ENCODE results near the gene SH3PXD2B.
A peak's percentile ranks its signal among the peaks of the same experiment; 100 is the strongest.
"Not testable (repeated sequence)": the region's sequence is repeated elsewhere in the genome, so short reads cannot be mapped to it uniquely, and the experiment has no call there.

SH3PXD2B gene

GRCh38 chr5:172350212-172351181, 103.8 kb downstream of the SH3PXD2B start:
- DNase-seq: no peak
- Histone ChIP-seq H3K4me2 (ENCODE audit: low read length) (no peak overlapping the region), H3K23ac (ENCODE audit: low read length) (no peak overlapping the region), H3K36me3 (ENCODE audit: control insufficient read depth, insufficient read depth, low read length) (peaks cover 18% of the 10 kb centered on the region), H3K4me3 (ENCODE audit: low read length) (no peak overlapping the region), H4K8ac (ENCODE audit: low read depth, low read length) (no peak overlapping the region), H3K4ac (ENCODE audit: low read depth, low read length) (no peak overlapping the region), H2AK5ac (ENCODE audit: low read length) (no peak overlapping the region), H3K4me1 (ENCODE audit: control insufficient read depth, low read depth, low read length) (no peaks in the 10 kb centered on the region), H3K9ac (ENCODE audit: low read length) (no peak overlapping the region), H3K79me2 (ENCODE audit: control insufficient read depth, insufficient read depth, low read length) (no peaks in the 10 kb centered on the region), H3K27ac (ENCODE audit: low read depth, low read length) (no peak overlapping the region), H3K18ac (ENCODE audit: low read length) (no peak overlapping the region), H3K27me3 (ENCODE audit: insufficient read depth, low read length, poor library complexity) (no peaks in the 10 kb centered on the region), H4K5ac (ENCODE audit: low read length) (no peak overlapping the region), H3K79me1 (ENCODE audit: low read length) (no peaks in the 10 kb centered on the region), H2BK5ac (ENCODE audit: low read length) (no peak overlapping the region), H3K56ac (ENCODE audit: low read length) (no peak overlapping the region), H2BK15ac (replicated peaks; ENCODE audit: low read depth) (no peak overlapping the region), H2BK120ac (ENCODE audit: low read depth, low read length) (no peak overlapping the region)
- no CpG with 5 or more reads among the region's 26 CpGs for WGBS (ENCODE audit: extremely low coverage, insufficient coverage, low lambda C conversion rate)

- peaks cover 13% of the 10 kb centered on the region for H3K36me3 ChIP-seq (ENCODE audit: control insufficient read depth, insufficient read depth, low read length)
- not testable (repeated sequence) for H3K23ac ChIP-seq (ENCODE audit: low read length); H2BK120ac ChIP-seq (ENCODE audit: low read depth, low read length); H4K5ac ChIP-seq (ENCODE audit: low read length); H3K4me2 ChIP-seq (ENCODE audit: low read length); H3K79me1 ChIP-seq (ENCODE audit: low read length); H3K4ac ChIP-seq (ENCODE audit: low read depth, low read length); H3K79me2 ChIP-seq (ENCODE audit: control insufficient read depth, insufficient read depth, low read length); H2AK5ac ChIP-seq (ENCODE audit: low read length); H3K18ac ChIP-seq (ENCODE audit: low read length); H3K27ac ChIP-seq (ENCODE audit: low read depth, low read length); H3K4me3 ChIP-seq (ENCODE audit: low read length); H2BK5ac ChIP-seq (ENCODE audit: low read length); DNase-seq; H4K8ac ChIP-seq (ENCODE audit: low read depth, low read length); H3K4me1 ChIP-seq (ENCODE audit: control insufficient read depth, low read depth, low read length); H3K9ac ChIP-seq (ENCODE audit: low read length); H3K27me3 ChIP-seq (ENCODE audit: insufficient read depth, low read length, poor library complexity); H2BK15ac ChIP-seq (replicated peaks; ENCODE audit: low read depth); H3K56ac ChIP-seq (ENCODE audit: low read length)
- WGBS (ENCODE audit: extremely low coverage, insufficient coverage, low lambda C conversion rate): no CpG with 5 or more reads among the region's 5 CpGs
Observed at GRCh38 chr5:172348733-172349132, 105.6 kb downstream of the SH3PXD2B start.

- H3K79me2 ChIP-seq (ENCODE audit: control insufficient read depth, insufficient read depth, low read length): no peaks in the 10 kb centered on the region
- no peak overlapping the region for H3K18ac ChIP-seq (ENCODE audit: low read length)
- H4K5ac ChIP-seq (ENCODE audit: low read length): no peak overlapping the region
- no peak overlapping the region for H3K27ac ChIP-seq (ENCODE audit: low read depth, low read length)
- no peak overlapping the region for H3K4ac ChIP-seq (ENCODE audit: low read depth, low read length)
- H3K9ac ChIP-seq (ENCODE audit: low read length): no peak overlapping the region
- DNase-seq: no peak
- no CpG with 5 or more reads among the region's 5 CpGs for WGBS (ENCODE audit: extremely low coverage, insufficient coverage, low lambda C conversion rate)
- no peak overlapping the region for H2AK5ac ChIP-seq (ENCODE audit: low read length)
- no peak overlapping the region for H2BK120ac ChIP-seq (ENCODE audit: low read depth, low read length)
- peaks cover 13% of the 10 kb centered on the region for H3K36me3 ChIP-seq (ENCODE audit: control insufficient read depth, insufficient read depth, low read length)
- H3K4me1 ChIP-seq (ENCODE audit: control insufficient read depth, low read depth, low read length): no peaks in the 10 kb centered on the region
- H4K8ac ChIP-seq (ENCODE audit: low read depth, low read length): no peak overlapping the region
- no peak overlapping the region for H3K23ac ChIP-seq (ENCODE audit: low read length)
- H3K27me3 ChIP-seq (ENCODE audit: insufficient read depth, low read length, poor library complexity): no peaks in the 10 kb centered on the region
- no peak overlapping the region for H2BK15ac ChIP-seq (replicated peaks; ENCODE audit: low read depth)
- H2BK5ac ChIP-seq (ENCODE audit: low read length): no peak overlapping the region
- no peak overlapping the region for H3K4me2 ChIP-seq (ENCODE audit: low read length)
- H3K4me3 ChIP-seq (ENCODE audit: low read length): no peak overlapping the region
- no peaks in the 10 kb centered on the region for H3K79me1 ChIP-seq (ENCODE audit: low read length)
- H3K56ac ChIP-seq (ENCODE audit: low read length): no peak overlapping the region
Observed at GRCh38 chr5:172348084-172348483, 106.2 kb downstream of the SH3PXD2B start.

GRCh38 chr5:172347496-172348052, 106.8 kb downstream of the SH3PXD2B start:
- Histone ChIP-seq H3K4ac (ENCODE audit: low read depth, low read length) (no peak overlapping the region), H2BK5ac (ENCODE audit: low read length) (no peak overlapping the region), H2BK15ac (replicated peaks; ENCODE audit: low read depth) (no peak overlapping the region), H4K8ac (ENCODE audit: low read depth, low read length) (no peak overlapping the region), H3K79me1 (ENCODE audit: low read length) (no peaks in the 10 kb centered on the region), H3K23ac (ENCODE audit: low read length) (no peak overlapping the region), H3K4me3 (ENCODE audit: low read length) (no peak overlapping the region), H3K18ac (ENCODE audit: low read length) (no peak overlapping the region), H3K27ac (ENCODE audit: low read depth, low read length) (no peak overlapping the region), H3K27me3 (ENCODE audit: insufficient read depth, low read length, poor library complexity) (no peaks in the 10 kb centered on the region), H3K4me1 (ENCODE audit: control insufficient read depth, low read depth, low read length) (no peaks in the 10 kb centered on the region), H4K5ac (ENCODE audit: low read length) (no peak overlapping the region), H2BK120ac (ENCODE audit: low read depth, low read length) (no peak overlapping the region), H3K4me2 (ENCODE audit: low read length) (no peak overlapping the region), H3K9ac (ENCODE audit: low read length) (no peak overlapping the region), H3K56ac (ENCODE audit: low read length) (no peak overlapping the region), H3K36me3 (ENCODE audit: control insufficient read depth, insufficient read depth, low read length) (peaks cover 11% of the 10 kb centered on the region), H2AK5ac (ENCODE audit: low read length) (no peak overlapping the region), H3K79me2 (ENCODE audit: control insufficient read depth, insufficient read depth, low read length) (no peaks in the 10 kb centered on the region)
- DNase-seq: no peak
- WGBS (ENCODE audit: extremely low coverage, insufficient coverage, low lambda C conversion rate): no CpG with 5 or more reads among the region's 8 CpGs

- Histone ChIP-seq H3K79me1 (ENCODE audit: low read length) (no peaks in the 10 kb centered on the region), H2BK15ac (replicated peaks; ENCODE audit: low read depth) (no peak overlapping the region), H4K8ac (ENCODE audit: low read depth, low read length) (no peak overlapping the region), H3K9ac (ENCODE audit: low read length) (no peak overlapping the region), H3K27me3 (ENCODE audit: insufficient read depth, low read length, poor library complexity) (no peaks in the 10 kb centered on the region), H3K27ac (ENCODE audit: low read depth, low read length) (no peak overlapping the region), H3K79me2 (ENCODE audit: control insufficient read depth, insufficient read depth, low read length) (no peaks in the 10 kb centered on the region), H2AK5ac (ENCODE audit: low read length) (no peak overlapping the region), H3K4me2 (ENCODE audit: low read length) (no peak overlapping the region), H3K4ac (ENCODE audit: low read depth, low read length) (no peak overlapping the region), H3K56ac (ENCODE audit: low read length) (no peak overlapping the region), H2BK5ac (ENCODE audit: low read length) (no peak overlapping the region), H3K4me3 (ENCODE audit: low read length) (no peak overlapping the region), H3K36me3 (ENCODE audit: control insufficient read depth, insufficient read depth, low read length) (peaks cover 9% of the 10 kb centered on the region), H3K4me1 (ENCODE audit: control insufficient read depth, low read depth, low read length) (no peaks in the 10 kb centered on the region), H3K18ac (ENCODE audit: low read length) (no peak overlapping the region), H2BK120ac (ENCODE audit: low read depth, low read length) (no peak overlapping the region), H4K5ac (ENCODE audit: low read length) (no peak overlapping the region), H3K23ac (ENCODE audit: low read length) (no peak overlapping the region)
- peak; percentile 19 for DNase-seq
- WGBS (ENCODE audit: extremely low coverage, insufficient coverage, low lambda C conversion rate): no CpG with 5 or more reads among the region's 11 CpGs
Observed at GRCh38 chr5:172345881-172346280, 108.4 kb downstream of the SH3PXD2B start.
